ENCODE measurements around the gene HAL.

Gene HAL

DNA sequence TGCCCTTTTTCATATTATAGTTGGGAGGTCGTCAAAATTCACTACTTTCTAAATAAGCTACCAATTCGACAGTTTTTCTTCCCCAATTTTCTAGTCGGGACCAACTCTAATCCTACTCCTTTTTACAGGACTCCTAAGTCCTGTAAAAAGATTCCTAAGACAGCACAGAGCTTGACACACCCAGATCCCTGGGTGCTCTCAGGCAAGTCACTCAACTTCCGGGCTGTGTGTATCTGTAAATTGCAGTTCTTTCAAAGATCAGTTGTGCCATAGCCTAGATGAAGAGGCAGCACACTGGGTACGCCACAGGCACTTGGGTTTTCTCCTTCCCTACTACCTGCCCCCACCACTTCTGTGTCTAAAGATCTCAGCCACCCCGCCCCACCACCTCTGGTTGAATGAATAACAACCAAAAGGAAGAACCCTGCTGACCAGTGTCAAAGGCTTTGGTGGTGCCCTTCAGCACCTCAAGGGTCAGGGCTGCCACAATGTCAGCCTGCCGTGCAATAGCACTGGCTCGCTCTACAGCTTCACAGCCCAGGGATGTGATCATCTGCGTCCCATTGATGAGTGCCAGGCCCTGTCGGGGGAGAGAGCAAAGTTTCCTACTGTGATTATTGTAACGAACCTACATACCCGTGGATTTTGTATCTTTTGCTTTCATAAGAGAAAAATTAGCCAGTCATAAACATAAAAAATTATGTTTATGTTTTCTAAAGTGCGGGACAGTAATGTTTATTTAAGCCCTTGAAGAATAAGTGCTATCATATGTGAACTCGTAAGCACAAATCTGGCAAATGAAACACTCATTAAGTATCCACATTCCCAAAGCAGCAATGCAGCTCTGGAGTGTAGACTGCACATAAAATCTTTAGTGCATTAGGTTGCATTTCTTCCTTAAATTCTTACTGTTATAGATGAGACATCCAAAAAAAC is 9.2 kb downstream of the HAL start:
- H3K27me3 ChIP-seq (ENCODE audit: control insufficient read depth, insufficient read depth, low read length): peaks cover 20% of the 10 kb centered on the region
- H3K36me3 ChIP-seq (ENCODE audit: insufficient read depth, low read length): no peaks in the 10 kb centered on the region
- no peaks in the 10 kb centered on the region for H3K4me1 ChIP-seq (ENCODE audit: control insufficient read depth, insufficient read depth, low read length)
- no peak overlapping the region for H3K9ac ChIP-seq (ENCODE audit: low read depth, low read length)
- H3K4me2 ChIP-seq (ENCODE audit: low read length): no peak overlapping the region
- H3K9me3 ChIP-seq (replicated peaks; ENCODE audit: low read length): no peaks in the 10 kb centered on the region
- no peak overlapping the region for H3K4me3 ChIP-seq (ENCODE audit: low read length)

DNA sequence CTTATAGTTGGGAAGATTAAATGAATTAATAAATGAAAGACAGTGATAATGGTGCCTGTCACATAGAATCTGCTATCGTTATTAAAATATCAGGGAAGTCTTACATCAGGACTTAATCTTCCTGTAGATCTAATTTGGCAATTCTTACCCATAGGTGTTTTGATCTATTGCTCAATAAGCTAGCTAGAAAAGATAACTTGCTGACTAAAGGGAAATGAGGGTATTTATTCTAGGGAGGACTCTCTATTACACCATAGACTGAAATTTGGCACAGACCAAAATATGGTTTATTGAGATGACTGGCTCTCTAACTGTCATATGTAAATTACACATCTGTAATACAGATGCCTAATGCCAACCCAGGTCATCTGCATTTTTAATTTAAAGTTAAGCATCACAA is 11.5 kb downstream of the HAL start:
- Histone ChIP-seq H3K4me3 (ENCODE audit: low read length) (no peak overlapping the region), H3K27me3 (ENCODE audit: control insufficient read depth, insufficient read depth, low read length) (peaks cover 10% of the 10 kb centered on the region), H3K4me2 (ENCODE audit: low read length) (no peak overlapping the region), H3K9ac (ENCODE audit: low read depth, low read length) (no peak overlapping the region), H3K9me3 (replicated peaks; ENCODE audit: low read length) (no peaks in the 10 kb centered on the region), H3K36me3 (ENCODE audit: insufficient read depth, low read length) (no peaks in the 10 kb centered on the region), H3K4me1 (ENCODE audit: control insufficient read depth, insufficient read depth, low read length) (no peaks in the 10 kb centered on the region)

DNA sequence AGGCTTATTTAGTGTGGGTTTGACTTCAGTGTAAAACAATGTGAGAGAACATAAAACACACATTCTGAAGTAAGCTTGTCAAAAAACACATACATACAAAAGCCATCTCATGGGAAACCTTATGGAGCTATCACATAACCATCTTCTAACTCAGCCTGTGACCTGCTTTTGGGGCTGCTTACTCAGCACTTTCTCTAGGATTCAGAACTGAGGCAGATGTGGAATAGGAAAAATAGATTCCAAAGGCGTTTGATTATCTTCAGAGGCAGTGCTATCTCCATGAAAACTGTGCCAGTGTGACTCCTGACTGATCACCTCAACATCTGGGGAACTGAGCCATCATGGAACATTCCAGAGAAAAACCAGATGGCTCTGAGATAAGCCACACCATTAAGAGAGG is 13.5 kb downstream of the HAL start:
- H3K9me3 ChIP-seq (replicated peaks; ENCODE audit: low read length): no peaks in the 10 kb centered on the region
- no peaks in the 10 kb centered on the region for H3K27me3 ChIP-seq (ENCODE audit: control insufficient read depth, insufficient read depth, low read length)
- H3K4me2 ChIP-seq (ENCODE audit: low read length): no peak overlapping the region
- no peaks in the 10 kb centered on the region for H3K36me3 ChIP-seq (ENCODE audit: insufficient read depth, low read length)
- no peak overlapping the region for H3K4me3 ChIP-seq (ENCODE audit: low read length)
- H3K9ac ChIP-seq (ENCODE audit: low read depth, low read length): no peak overlapping the region
- no peaks in the 10 kb centered on the region for H3K4me1 ChIP-seq (ENCODE audit: control insufficient read depth, insufficient read depth, low read length)

DNA sequence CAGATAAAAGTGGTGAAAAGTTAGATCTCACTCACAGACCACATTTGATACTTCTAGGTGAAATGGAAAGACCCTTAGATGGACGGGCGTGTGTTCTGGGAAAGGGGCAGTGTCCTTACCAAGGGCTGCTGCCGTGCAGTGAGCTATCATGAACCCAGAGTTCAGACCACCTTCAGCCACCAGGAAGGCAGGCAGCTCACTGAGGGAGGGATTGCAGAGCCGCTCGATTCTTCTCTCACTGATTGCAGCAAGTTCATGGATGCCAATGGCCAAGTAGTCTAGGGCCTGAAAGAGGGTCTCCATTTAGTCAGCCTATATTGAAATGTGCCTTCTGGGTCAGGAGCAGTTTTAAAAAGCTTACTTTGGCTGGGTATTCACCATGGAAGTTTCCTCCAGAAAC is 15.7 kb downstream of the HAL start:
- H3K9me3 ChIP-seq (replicated peaks; ENCODE audit: low read length): no peaks in the 10 kb centered on the region

DNA sequence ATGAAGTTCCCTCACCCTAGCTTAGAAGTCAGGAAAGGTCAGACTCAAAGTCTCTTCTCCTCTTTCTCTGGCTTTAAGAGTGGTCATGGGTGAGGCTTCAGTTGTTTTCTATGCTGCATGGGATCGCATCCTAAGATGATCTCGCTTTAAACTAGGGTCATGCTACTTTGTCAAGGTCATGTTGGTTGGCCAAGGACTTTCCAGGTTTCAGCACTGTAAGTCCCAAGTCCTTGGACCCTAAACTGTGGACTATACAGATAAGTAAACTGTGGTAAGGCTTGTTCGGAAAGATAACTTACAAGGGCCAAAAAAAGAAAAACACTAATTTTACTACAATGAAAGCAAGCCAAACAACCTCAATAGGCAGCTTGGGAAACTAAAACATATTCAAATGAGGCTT is 17.4 kb downstream of the HAL start:
- H3K27me3 ChIP-seq (ENCODE audit: control insufficient read depth, insufficient read depth, low read length): no peaks in the 10 kb centered on the region
- no peak overlapping the region for H3K4me2 ChIP-seq (ENCODE audit: low read length)
- H3K4me1 ChIP-seq (ENCODE audit: control insufficient read depth, insufficient read depth, low read length): no peaks in the 10 kb centered on the region
- no peak overlapping the region for H3K9ac ChIP-seq (ENCODE audit: low read depth, low read length)
- no peaks in the 10 kb centered on the region for H3K36me3 ChIP-seq (ENCODE audit: insufficient read depth, low read length)
- H3K9me3 ChIP-seq (replicated peaks; ENCODE audit: low read length): no peaks in the 10 kb centered on the region
- H3K4me3 ChIP-seq (ENCODE audit: low read length): no peak overlapping the region

More for the DNA sequence above, 15.7 kb downstream of the HAL start:
- H3K4me1 ChIP-seq (ENCODE audit: control insufficient read depth, insufficient read depth, low read length): no peaks in the 10 kb centered on the region
- no peak overlapping the region for H3K9ac ChIP-seq (ENCODE audit: low read depth, low read length)
- H3K4me2 ChIP-seq (ENCODE audit: low read length): no peak overlapping the region
- no peaks in the 10 kb centered on the region for H3K36me3 ChIP-seq (ENCODE audit: insufficient read depth, low read length)
- H3K27me3 ChIP-seq (ENCODE audit: control insufficient read depth, insufficient read depth, low read length): no peaks in the 10 kb centered on the region
- no peak overlapping the region for H3K4me3 ChIP-seq (ENCODE audit: low read length)

DNA sequence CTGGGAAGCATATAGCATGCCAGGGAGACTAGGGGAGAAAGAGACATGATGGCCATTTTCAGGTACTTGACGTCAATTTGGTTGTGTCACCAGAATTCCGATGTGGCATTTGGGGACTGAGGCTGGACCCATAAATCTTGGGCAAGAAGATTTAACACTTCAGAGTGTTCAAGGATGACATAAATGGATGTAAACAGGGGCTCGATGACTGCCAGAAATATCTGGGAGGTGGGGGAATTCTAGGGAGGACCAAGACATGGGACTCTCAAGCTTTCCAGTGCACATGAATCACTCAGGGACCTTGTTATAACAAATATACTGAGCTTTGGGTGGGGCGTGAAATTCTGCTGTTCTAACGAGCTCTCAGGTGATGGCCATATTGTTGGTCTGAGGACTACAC is 17.8 kb downstream of the HAL start:
- Histone ChIP-seq H3K4me1 (ENCODE audit: control insufficient read depth, insufficient read depth, low read length) (no peaks in the 10 kb centered on the region), H3K36me3 (ENCODE audit: insufficient read depth, low read length) (no peaks in the 10 kb centered on the region), H3K9ac (ENCODE audit: low read depth, low read length) (no peak overlapping the region), H3K4me2 (ENCODE audit: low read length) (no peak overlapping the region), H3K27me3 (ENCODE audit: control insufficient read depth, insufficient read depth, low read length) (no peaks in the 10 kb centered on the region), H3K9me3 (replicated peaks; ENCODE audit: low read length) (no peaks in the 10 kb centered on the region), H3K4me3 (ENCODE audit: low read length) (no peak overlapping the region)

DNA sequence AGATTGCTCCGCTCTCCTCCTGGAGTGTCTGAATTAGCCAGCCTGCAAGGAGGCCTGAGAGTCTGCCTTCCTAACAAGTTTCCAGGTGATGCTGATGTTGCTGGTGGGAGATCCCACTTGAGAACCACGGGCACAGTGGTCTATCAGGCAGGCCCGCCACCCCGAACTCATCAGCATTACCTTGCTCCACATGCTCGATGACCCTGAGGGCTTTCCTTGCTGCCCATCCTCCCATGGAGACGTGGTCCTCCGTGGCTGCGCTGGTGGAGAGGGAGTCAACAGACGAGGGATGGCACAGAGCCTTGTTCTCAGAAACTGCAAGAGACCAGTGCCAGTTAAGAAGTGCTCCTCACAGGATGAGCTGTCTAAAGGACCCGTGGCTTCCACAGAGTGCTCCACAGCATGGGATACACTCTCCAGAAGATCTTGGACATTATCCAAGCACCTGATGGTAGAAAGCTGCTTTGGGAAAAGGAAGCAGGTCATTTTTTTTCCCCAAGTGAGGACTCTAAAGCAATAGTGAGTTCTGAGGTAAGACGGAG is 18.3 kb downstream of the HAL start:
- no peaks in the 10 kb centered on the region for H3K4me1 ChIP-seq (ENCODE audit: control insufficient read depth, insufficient read depth, low read length)
- no peaks in the 10 kb centered on the region for H3K36me3 ChIP-seq (ENCODE audit: insufficient read depth, low read length)
- H3K27me3 ChIP-seq (ENCODE audit: control insufficient read depth, insufficient read depth, low read length): no peaks in the 10 kb centered on the region
- no peaks in the 10 kb centered on the region for H3K9me3 ChIP-seq (replicated peaks; ENCODE audit: low read length)
- H3K4me3 ChIP-seq (ENCODE audit: low read length): no peak overlapping the region
- H3K4me2 ChIP-seq (ENCODE audit: low read length): no peak overlapping the region
- no peak overlapping the region for H3K9ac ChIP-seq (ENCODE audit: low read depth, low read length)

DNA sequence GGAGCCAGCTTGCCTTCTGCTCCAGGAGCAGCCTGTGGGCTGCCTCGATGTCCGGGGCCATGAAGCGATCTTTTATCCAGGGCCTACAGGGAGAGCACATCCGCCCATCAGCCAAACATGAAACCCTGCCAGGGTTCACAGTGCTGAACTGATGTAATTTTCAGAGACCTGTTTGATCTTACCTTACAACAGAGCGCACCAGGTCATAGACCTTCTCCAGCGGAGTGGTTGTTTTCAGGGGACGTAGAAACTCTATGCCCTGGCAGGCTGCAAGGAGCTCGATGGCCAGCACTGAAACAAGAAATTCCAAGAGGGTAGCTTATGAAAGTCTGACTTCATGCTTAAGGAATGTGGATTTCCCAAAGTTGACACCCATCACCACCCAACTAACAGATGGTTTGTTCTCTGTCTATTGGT is 19.7 kb downstream of the HAL start:
- no peak overlapping the region for H3K4me2 ChIP-seq (ENCODE audit: low read length)
- H3K4me1 ChIP-seq (ENCODE audit: control insufficient read depth, insufficient read depth, low read length): no peaks in the 10 kb centered on the region
- no peak overlapping the region for H3K9ac ChIP-seq (ENCODE audit: low read depth, low read length)
- H3K4me3 ChIP-seq (ENCODE audit: low read length): no peak overlapping the region
- no peaks in the 10 kb centered on the region for H3K9me3 ChIP-seq (replicated peaks; ENCODE audit: low read length)
- H3K27me3 ChIP-seq (ENCODE audit: control insufficient read depth, insufficient read depth, low read length): no peaks in the 10 kb centered on the region
- H3K36me3 ChIP-seq (ENCODE audit: insufficient read depth, low read length): no peaks in the 10 kb centered on the region

DNA sequence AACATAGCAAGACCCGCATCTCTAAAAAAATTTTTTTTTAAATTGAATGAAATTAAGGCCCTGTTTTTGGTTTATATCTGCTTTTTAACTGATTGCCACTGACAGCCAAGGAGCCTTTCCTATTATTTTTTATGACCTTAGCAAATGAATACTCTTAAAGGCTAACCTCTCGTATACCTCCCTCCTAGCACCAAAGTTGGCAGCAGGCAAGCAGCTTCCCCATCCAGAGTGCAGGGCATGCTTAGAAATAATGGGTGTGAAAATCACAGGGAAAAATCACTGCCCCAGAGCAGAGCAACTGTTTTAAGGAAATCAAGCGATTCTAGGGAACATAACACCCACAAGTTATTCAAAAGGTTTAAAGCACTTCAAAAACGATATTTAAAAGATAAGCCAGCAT is 20.7 kb downstream of the HAL start:
- H3K4me2 ChIP-seq (ENCODE audit: low read length): no peak overlapping the region
- no peaks in the 10 kb centered on the region for H3K9me3 ChIP-seq (replicated peaks; ENCODE audit: low read length)
- no peaks in the 10 kb centered on the region for H3K36me3 ChIP-seq (ENCODE audit: insufficient read depth, low read length)
- H3K4me1 ChIP-seq (ENCODE audit: control insufficient read depth, insufficient read depth, low read length): no peaks in the 10 kb centered on the region
- no peak overlapping the region for H3K4me3 ChIP-seq (ENCODE audit: low read length)
- H3K27me3 ChIP-seq (ENCODE audit: control insufficient read depth, insufficient read depth, low read length): no peaks in the 10 kb centered on the region
- H3K9ac ChIP-seq (ENCODE audit: low read depth, low read length): no peak overlapping the region

DNA sequence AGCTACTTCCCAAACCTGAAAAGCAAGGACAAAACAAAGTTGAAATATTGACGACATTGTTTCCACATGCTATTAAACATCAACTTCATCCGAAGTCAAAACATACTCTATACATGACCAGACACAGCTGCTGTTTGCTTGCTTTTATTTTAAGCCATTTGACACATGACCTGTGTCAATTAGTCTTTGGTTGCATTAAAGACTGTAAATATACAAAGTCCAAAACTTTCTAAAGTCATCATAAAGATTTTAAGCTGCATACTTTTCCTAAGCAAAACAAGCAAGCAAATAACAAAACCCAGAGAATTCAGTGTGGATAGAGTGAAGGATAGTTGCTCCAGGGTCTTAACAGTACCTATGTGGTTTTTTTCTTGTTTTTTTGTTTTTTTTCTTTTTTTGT is 21.8 kb downstream of the HAL start:
- Histone ChIP-seq H3K4me2 (ENCODE audit: low read length) (no peak overlapping the region), H3K4me3 (ENCODE audit: low read length) (no peak overlapping the region), H3K9ac (ENCODE audit: low read depth, low read length) (no peak overlapping the region), H3K4me1 (ENCODE audit: control insufficient read depth, insufficient read depth, low read length) (no peaks in the 10 kb centered on the region), H3K9me3 (replicated peaks; ENCODE audit: low read length) (no peaks in the 10 kb centered on the region), H3K27me3 (ENCODE audit: control insufficient read depth, insufficient read depth, low read length) (no peaks in the 10 kb centered on the region), H3K36me3 (ENCODE audit: insufficient read depth, low read length) (no peaks in the 10 kb centered on the region)

DNA sequence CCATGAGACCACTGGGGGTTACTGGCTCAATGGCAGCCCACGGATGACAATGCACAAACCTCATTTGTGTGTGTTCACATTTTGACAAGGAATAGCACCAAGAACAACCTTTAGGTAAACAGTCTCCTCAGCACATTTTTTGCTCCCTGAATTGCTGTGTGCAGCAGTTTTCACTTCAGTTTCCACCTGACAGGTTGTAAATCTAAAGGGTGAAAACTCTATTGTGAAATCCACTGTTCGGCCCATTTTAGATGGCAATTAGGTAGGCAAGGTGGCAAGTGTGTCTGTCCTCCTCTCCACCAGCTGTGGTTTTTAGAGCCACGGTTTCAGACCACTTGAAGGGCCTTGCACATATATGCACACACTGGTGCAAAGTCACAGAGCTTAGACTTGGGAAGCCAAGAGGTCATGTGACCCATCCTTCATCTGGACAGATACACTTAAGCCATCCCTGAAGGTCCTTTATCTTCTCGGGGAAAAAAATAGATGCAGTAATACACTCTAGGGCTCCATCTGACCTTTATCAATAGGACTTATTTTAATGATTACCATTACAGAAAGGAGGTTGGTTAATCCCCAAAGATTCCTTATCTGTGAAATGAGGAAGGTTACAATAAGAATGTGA is 23.2 kb downstream of the HAL start:
- H3K4me3 ChIP-seq (ENCODE audit: low read length): no peak overlapping the region
- H3K36me3 ChIP-seq (ENCODE audit: insufficient read depth, low read length): no peaks in the 10 kb centered on the region
- H3K27me3 ChIP-seq (ENCODE audit: control insufficient read depth, insufficient read depth, low read length): no peaks in the 10 kb centered on the region

More for the DNA sequence above, 23.2 kb downstream of the HAL start:
- Histone ChIP-seq H3K9ac (ENCODE audit: low read depth, low read length) (no peak overlapping the region), H3K4me2 (ENCODE audit: low read length) (no peak overlapping the region), H3K9me3 (replicated peaks; ENCODE audit: low read length) (no peaks in the 10 kb centered on the region), H3K4me1 (ENCODE audit: control insufficient read depth, insufficient read depth, low read length) (no peaks in the 10 kb centered on the region)
